WTC11 (cell line): ENCODE results near the gene UVRAG.

Experiments
- ESRRA ChIP-seq: sonication (generic); formaldehyde crosslinking; IDR thresholded peaks from 2 replicates; pipeline ENCODE4 v1.8.1; 2022; ENCODE audit warnings: mild to moderate bottlenecking, missing genetic modification reagents, borderline replicate concordance
- GABPB1 ChIP-seq: sonication (generic); formaldehyde crosslinking; IDR thresholded peaks from 2 replicates; pipeline ENCODE4 v1.8.1; 2023; ENCODE audit warnings: mild to moderate bottlenecking, missing genetic modification reagents
- NR1H2 ChIP-seq: sonication (generic); formaldehyde crosslinking; IDR thresholded peaks from 2 replicates; pipeline ENCODE4 v1.9.0; 2021; ENCODE audit warnings: mild to moderate bottlenecking, moderate library complexity, missing genetic modification reagents
- SP1 ChIP-seq: sonication (generic); formaldehyde crosslinking; conservative IDR thresholded peaks from 2 replicates; pipeline ENCODE4 v1.8.1; 2022; ENCODE audit warnings: missing genetic modification reagents

DNA sequence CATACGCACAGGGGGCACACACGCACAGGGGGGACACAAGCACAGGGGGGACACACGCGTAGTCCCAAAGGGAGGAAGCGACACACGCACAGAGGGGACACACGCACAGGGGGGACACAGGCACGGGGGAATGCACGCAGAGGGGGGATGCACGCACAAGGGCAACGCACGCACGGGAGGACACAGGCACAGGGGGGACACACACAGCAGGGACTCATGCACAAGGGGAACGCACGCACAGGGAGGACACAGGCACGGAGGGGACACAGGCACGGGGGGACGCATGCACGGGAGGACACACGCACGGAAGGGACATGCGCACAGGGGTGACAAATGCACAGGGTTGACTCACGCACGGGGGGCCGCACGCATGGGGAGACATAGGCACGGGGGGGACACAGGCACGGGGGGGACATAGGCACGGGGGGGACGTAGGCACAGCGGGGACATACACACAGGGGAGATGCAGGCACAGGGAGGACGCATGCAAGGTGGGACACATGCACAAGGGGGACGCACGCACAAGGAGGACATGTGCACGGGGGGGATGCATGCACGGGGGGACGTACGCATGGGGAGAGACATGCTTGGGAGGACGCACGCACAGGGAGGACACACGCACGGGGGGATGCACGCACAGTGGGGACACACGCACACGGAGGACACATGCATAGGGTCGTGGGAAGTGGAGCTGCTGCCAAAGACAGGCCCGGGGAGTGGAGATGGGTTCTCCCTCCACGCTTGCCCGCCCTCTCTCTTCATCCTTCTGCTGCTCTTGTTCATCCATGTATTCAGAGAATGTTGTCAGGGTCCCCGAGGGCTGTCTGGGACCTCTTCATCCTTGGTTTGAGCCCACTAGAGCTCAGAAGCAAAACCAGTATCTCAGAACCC is 350.1 kb downstream of the UVRAG start:
- TF ChIP-seq NR1H2 (CRISPR knock-in tag) (no peak), ESRRA (CRISPR knock-in tag) (no peak), GABPB1 (no peak), SP1 (CRISPR knock-in tag) (no peak)
